ENCODE measurements around the gene CALHM3. TPM values are rescaled to one million over a fixed set of nuclear protein-coding genes. Genes with fewer than 3 reads are reported as not detected.
"Not testable (repeated sequence)": the region's sequence is repeated elsewhere in the genome, so short reads cannot be mapped to it uniquely, and the experiment has no call there.

The CALHM3 gene
- total RNA-seq, 1 donor from 2014 or later = not detected

GRCh38 chr10:103525901-103526300, 46.9 kb upstream of the CALHM3 start:
- H3K27ac Mint-ChIP-seq (ENCODE audit: unreplicated experiment) = peak overlapping the region; percentile 47
- TF ChIP-seq CTCF (IDR thresholded peaks at IDR 0.05; ENCODE audit: insufficient read depth, low read depth, low read length) (no peak), EZH2 (IDR thresholded peaks at IDR 0.05; ENCODE audit: insufficient read depth, low read length) (no peak)
- no peaks in the 10 kb centered on the region for H3K4me1 ChIP-seq (ENCODE audit: insufficient read depth, low read length)
- H3K27ac ChIP-seq (ENCODE audit: low read depth, low read length) = no peak overlapping the region
- H3K9me3 Mint-ChIP-seq (ENCODE audit: unreplicated experiment) = peaks cover 13% of the 10 kb centered on the region
- peak; percentile 32 for FAIRE-seq
- H3K9ac ChIP-seq (ENCODE audit: low read length) = no peak overlapping the region
- H3K27me3 Mint-ChIP-seq (ENCODE audit: low read depth, unreplicated experiment) = peaks cover 9% of the 10 kb centered on the region
- no peak overlapping the region for H3K4me3 ChIP-seq (ENCODE audit: insufficient read depth, low read depth, low read length)
- no peaks in the 10 kb centered on the region for H3K79me2 ChIP-seq (ENCODE audit: insufficient read depth, low read length)
- no peak overlapping the region for H3K4me3 Mint-ChIP-seq (ENCODE audit: unreplicated experiment)
- no peak overlapping the region for H2AFZ ChIP-seq (ENCODE audit: low read depth, low read length)
- no peaks in the 10 kb centered on the region for H3K9me3 ChIP-seq (ENCODE audit: insufficient read depth, low read depth, low read length)
- no peaks in the 10 kb centered on the region for H4K20me1 ChIP-seq (ENCODE audit: insufficient read depth, low read length)
- no peak for DNase-seq (ENCODE audit: low read depth)
- H3K4me1 Mint-ChIP-seq (ENCODE audit: low read depth, unreplicated experiment) = peaks cover 3% of the 10 kb centered on the region
- peaks cover 22% of the 10 kb centered on the region for H3K27me3 ChIP-seq (ENCODE audit: insufficient read depth, low read length)
- H3K36me3 ChIP-seq (ENCODE audit: insufficient read depth, low read length) = no peaks in the 10 kb centered on the region
- no peak overlapping the region for H3K4me2 ChIP-seq (ENCODE audit: low read length)
- H3K36me3 Mint-ChIP-seq (ENCODE audit: low read depth, unreplicated experiment) = no peaks in the 10 kb centered on the region

- H3K27me3 ChIP-seq (ENCODE audit: insufficient read depth, low read length) = peaks cover 29% of the 10 kb centered on the region
- no peak overlapping the region for H3K27ac ChIP-seq (ENCODE audit: low read depth, low read length)
- DNase-seq (ENCODE audit: low read depth) (no peak), FAIRE-seq (no peak)
- H3K36me3 ChIP-seq (ENCODE audit: insufficient read depth, low read length) = no peaks in the 10 kb centered on the region
- H3K4me1 ChIP-seq (ENCODE audit: insufficient read depth, low read length) = no peaks in the 10 kb centered on the region
- peaks cover 6% of the 10 kb centered on the region for H3K9me3 Mint-ChIP-seq (ENCODE audit: unreplicated experiment)
- H3K79me2 ChIP-seq (ENCODE audit: insufficient read depth, low read length) = no peaks in the 10 kb centered on the region
- no peak overlapping the region for H3K9ac ChIP-seq (ENCODE audit: low read length)
- no peak overlapping the region for H3K4me3 Mint-ChIP-seq (ENCODE audit: unreplicated experiment)
- no peak overlapping the region for H3K4me3 ChIP-seq (ENCODE audit: insufficient read depth, low read depth, low read length)
- TF ChIP-seq CTCF (IDR thresholded peaks at IDR 0.05; ENCODE audit: insufficient read depth, low read depth, low read length) (no peak), EZH2 (IDR thresholded peaks at IDR 0.05; ENCODE audit: insufficient read depth, low read length) (no peak)
- peaks cover 17% of the 10 kb centered on the region for H3K27me3 Mint-ChIP-seq (ENCODE audit: low read depth, unreplicated experiment)
- H2AFZ ChIP-seq (ENCODE audit: low read depth, low read length) = no peak overlapping the region
- H3K4me1 Mint-ChIP-seq (ENCODE audit: low read depth, unreplicated experiment) = peaks cover 3% of the 10 kb centered on the region
- no peak overlapping the region for H3K4me2 ChIP-seq (ENCODE audit: low read length)
- no peaks in the 10 kb centered on the region for H3K36me3 Mint-ChIP-seq (ENCODE audit: low read depth, unreplicated experiment)
- H3K27ac Mint-ChIP-seq (ENCODE audit: unreplicated experiment) = no peak overlapping the region
- no peaks in the 10 kb centered on the region for H3K9me3 ChIP-seq (ENCODE audit: insufficient read depth, low read depth, low read length)
- no peaks in the 10 kb centered on the region for H4K20me1 ChIP-seq (ENCODE audit: insufficient read depth, low read length)
Observed at GRCh38 chr10:103523683-103524082, 44.6 kb upstream of the CALHM3 start.

- not testable (repeated sequence) for H3K9me3 ChIP-seq (ENCODE audit: insufficient read depth, low read depth, low read length); H4K20me1 ChIP-seq (ENCODE audit: insufficient read depth, low read length); H3K4me3 ChIP-seq (ENCODE audit: insufficient read depth, low read depth, low read length); H3K36me3 Mint-ChIP-seq (ENCODE audit: low read depth, unreplicated experiment); DNase-seq (ENCODE audit: low read depth); H3K4me1 Mint-ChIP-seq (ENCODE audit: low read depth, unreplicated experiment); H3K27ac Mint-ChIP-seq (ENCODE audit: unreplicated experiment); H3K9me3 Mint-ChIP-seq (ENCODE audit: unreplicated experiment); H3K27ac ChIP-seq (ENCODE audit: low read depth, low read length); H3K4me1 ChIP-seq (ENCODE audit: insufficient read depth, low read length); FAIRE-seq; H2AFZ ChIP-seq (ENCODE audit: low read depth, low read length); H3K9ac ChIP-seq (ENCODE audit: low read length); H3K4me2 ChIP-seq (ENCODE audit: low read length); H3K79me2 ChIP-seq (ENCODE audit: insufficient read depth, low read length); H3K4me3 Mint-ChIP-seq (ENCODE audit: unreplicated experiment); H3K36me3 ChIP-seq (ENCODE audit: insufficient read depth, low read length)
- H3K27me3 ChIP-seq (ENCODE audit: insufficient read depth, low read length) = peaks cover 41% of the 10 kb centered on the region
- peaks cover 26% of the 10 kb centered on the region for H3K27me3 Mint-ChIP-seq (ENCODE audit: low read depth, unreplicated experiment)
Observed at GRCh38 chr10:103522006-103522405, 43.0 kb upstream of the CALHM3 start.
